Heart right ventricle (tissue), 16 donors: ENCODE data around the gene TBX1. TPM values are rescaled to one million over a fixed set of nuclear protein-coding genes. Genes with fewer than 3 reads are reported as not detected.

Experiments used
- ATAC-seq, 8 donors: fragments of 200-7000 bp; cut with Tn5 transposase; one replicate each; pipeline ENCODE4 v1.9.1; 2020; ENCODE audit warnings: mild to moderate bottlenecking in 8 of 8, moderate library complexity in 8 of 8, moderate number of reproducible peaks in 1 of 8
- DNase-seq, 2 donors: peaks; one replicate each; pipeline ENCODE4 v3.0.0-alpha.2; 2020
- H3K27ac ChIP-seq, 10 donors: fragments of 200-600 bp; sonication (generic) in 2 of 10; one replicate each; pipeline versions ENCODE4 v1.5.0 to v1.8.0; 2020 to 2022; ENCODE audit warnings: mild to moderate bottlenecking in 3 of 10
- H3K27me3 ChIP-seq, 7 donors: fragments of 200-600 bp; one replicate each; pipeline ENCODE4 v1.8.0; 2021 to 2022; ENCODE audit warnings: mild to moderate bottlenecking in 2 of 7
- H3K36me3 ChIP-seq, 9 donors: fragments of 200-600 bp; sonication (generic) in 1 of 9; one replicate each; pipeline versions ENCODE4 v1.5.0 to v1.8.0; 2020 to 2022; ENCODE audit warnings: mild to moderate bottlenecking in 2 of 9
- H3K4me1 ChIP-seq, 9 donors: fragments of 200-600 bp; sonication (generic) in 1 of 9; one replicate each; pipeline versions ENCODE4 v1.5.0 to v1.8.0; 2020 to 2022; ENCODE audit warnings: mild to moderate bottlenecking in 4 of 9
- H3K4me3 ChIP-seq, 10 donors: fragments of 200-600 bp; sonication (generic) in 2 of 10; one replicate each; pipeline versions ENCODE4 v1.5.0 to v1.8.0; 2020 to 2022; ENCODE audit warnings: mild to moderate bottlenecking in 7 of 10, moderate library complexity in 2 of 10
- H3K9me3 ChIP-seq, 11 donors: fragments of 200-600 bp in 10 of 11; sonication (generic) in 2 of 11; one replicate each; pipeline versions ENCODE4 v1.5.0 to v1.8.0; 2013 to 2022; ENCODE audit warnings: mild to moderate bottlenecking in 2 of 11, control low read depth in 1 of 11, moderate library complexity in 1 of 11
- CTCF ChIP-seq, 9 donors: fragments of 200-600 bp; sonication (generic) in 2 of 9; IDR thresholded peaks; one replicate each; pipeline versions ENCODE4 v1.5.0 to v1.8.0; 2021 to 2022; ENCODE audit warnings: antibody characterized with exemption in 9 of 9, mild to moderate bottlenecking in 5 of 9, moderate library complexity in 1 of 9
- WGBS, 2 donors: extraction: QIAGEN DNeasy Blood & Tissue Kit; methylation state at CpG; one replicate each; pipeline ENCODE4 v1.1.7; 2013; ENCODE audit warnings: inconsistent platforms in 1 of 2; 5-methylcytosine and 5-hydroxymethylcytosine counted together
- intact Hi-C, 10 donors: fragments of 100-400 bp; cut with DNase I; formaldehyde crosslinking; loops; one replicate each; pipeline versions ENCODE4 v1.11.1 to v1.14.2; 2022
- polyA plus RNA-seq, 2 donors: library from polyadenylated mRNA; stranded (reverse); fragments of 200-250 nt; gene quantifications; one replicate each; pipeline ENCODE4 v1.2.3, GENCODE V29; 2013
- total RNA-seq, 10 donors: library from RNA; stranded (reverse); fragmentation: NEBNext Ultra II Directional in 3 of 10; extraction: Animal tissue kit (Norgen Biotek cat#: 25700) in 3 of 10; gene quantifications; one replicate each; pipeline versions ENCODE4 v1.2.1 to v1.2.4, GENCODE V29; 2021 to 2023
- donor health status: Arrhythmogenic right ventricular cardiomyopathy.
- donor health status: ischemic (EF 13 %, LVEDD 7.1; RV severe dilation, severe dysfunction).
- donor health status: healthy with polysubstance abuse.
- donor health status: DM: no; HTN: yes; CAD: no.
- donor health status: DM: no; HTN: no; CAD: no.
- donor health status: ischemic (EF 25% LVEDD 6.9; RV normal size, moderate dysfunction).
- donor health status: ischemic (EF 25% LVEDD 5.7; RV mildly dilated, moderate dysfunction).
- donor health status: healthy.
- donor health status: DM: yes; HTN: yes; CAD: no.
- donor health status: Ischemic cardiomyopathy.
- donor health status: ischemic (EF 35%, LVEDD 5.7; RV mildly dilated, moderate dysfunction).
- donor health status: nonischemic (EF 11% LVEDD 7.7; RV severe dilation, severe dysfunction).
- donor health status: DM: yes; HTN: yes; CAD: no.
- donor health status: PGD.
- donor health status: ischemic (EF 29% LVEDD 5.4; RV normal size, mild dysfunction).
- donor health status: nonischemic (EF 23%, LVEDD 6.1; RV moderate dilation, normal function).

The TBX1 gene
- total and polyA plus RNA-seq, 12 donors, result 0.53 to 1.8 (median 0.98) TPM

DNA sequence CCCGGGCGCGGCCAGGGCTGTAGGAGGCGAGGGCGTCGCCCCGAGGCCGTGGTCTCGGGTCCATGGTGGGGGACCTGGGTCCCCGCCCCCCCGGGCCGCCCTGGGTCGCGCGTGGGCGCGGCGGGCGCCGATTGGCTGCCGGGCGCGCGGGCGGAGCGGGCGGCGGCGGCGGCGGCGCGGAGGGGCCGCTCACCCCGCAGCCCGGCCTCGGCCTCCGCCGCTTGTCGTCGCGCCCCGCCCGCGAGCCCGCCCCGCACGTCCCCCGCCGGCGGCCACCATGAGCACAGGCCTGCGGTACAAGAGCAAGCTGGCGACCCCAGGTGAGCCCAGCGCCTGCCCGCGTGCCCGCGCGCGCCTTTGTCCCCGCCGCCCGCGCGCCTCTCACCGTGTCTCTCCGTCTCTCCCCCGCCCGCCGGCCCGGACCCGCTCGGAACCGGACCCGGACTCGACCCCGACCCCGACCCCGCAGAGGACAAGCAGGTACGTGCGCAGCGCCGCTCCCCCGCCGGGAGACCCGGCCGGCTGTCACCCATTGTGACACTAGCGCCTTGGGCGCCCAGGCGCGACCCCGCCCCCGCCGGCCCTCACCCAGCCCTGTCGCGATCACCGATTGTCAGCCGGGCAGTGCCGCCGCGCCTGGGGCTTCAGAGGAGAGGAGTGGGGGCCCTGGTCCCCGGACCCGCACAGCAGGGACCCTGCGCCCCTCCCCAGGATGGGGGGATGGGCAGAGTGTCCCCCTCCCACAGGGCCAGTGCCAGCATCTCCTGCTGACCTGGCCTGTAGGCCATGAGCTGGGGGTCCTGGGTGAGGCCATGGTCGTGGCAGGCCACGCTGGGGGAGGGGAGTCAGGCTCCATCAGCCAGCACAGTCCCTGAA, 46.0 kb upstream of the TBX1 start, which contains the start of gene SEPTIN5:
Gene SEPTIN5 (plus strand): TSS at position 192 of the 876 bp plus-strand sequence. CDS start 86 bp downstream, at position 278.
- intact Hi-C loops, result loop anchor here in 2 of 10 donors (5.0 kb wide), 1 partner anchor 32 kb away; no protein-coding TSS in a partner anchor
- H3K27ac ChIP-seq, result peak within 1 kb of the TSS in 7 of 10 donors; percentile 34 to 62 (median 41)

GRCh38 chr22:19715188-19715930, 45.2 kb upstream of the TBX1 start:
- Histone ChIP-seq H3K27ac (peak overlapping the region in 3 of 10 donors; percentile 34 to 62 (median 48)), H3K36me3 (peaks cover 0 to 9% (median 0%) of the 10 kb centered on the region in 9 donors), H3K4me3 (peak overlapping the region; percentile 11 to 71 (median 61)), H3K27me3 (peaks cover 0 to 53% (median 11%) of the 10 kb centered on the region in 7 donors), H3K9me3 (no peaks in the 10 kb centered on the region), H3K4me1 (peaks cover 15 to 61% (median 40%) of the 10 kb centered on the region in 9 donors)
- no peak for DNase-seq
- TF ChIP-seq CTCF (IDR thresholded peaks at IDR 0.05), result no peak
- ATAC-seq, result no peak
- intact Hi-C loops, result loop anchor here in 2 of 10 donors (5.0 kb wide), 1 partner anchor 33 kb away; no protein-coding TSS in a partner anchor
- WGBS, 2 donors, result 88 to 96% methylated on average over 4 of the region's 4 CpGs

More for the DNA sequence above, 46.0 kb upstream of the TBX1 start, which contains the start of gene SEPTIN5:
- Histone ChIP-seq H3K4me3 (peak within 1 kb of the TSS; percentile 11 to 71 (median 61)), H3K9me3 (no peaks in the 10 kb centered on the region), H3K27me3 (peaks cover 0 to 45% (median 11%) of the 10 kb centered on the region in 7 donors), H3K4me1 (peaks cover 13 to 53% (median 34%) of the 10 kb centered on the region in 9 donors), H3K36me3 (peaks cover 0 to 1% (median 0%) of the 10 kb centered on the region in 9 donors)
- WGBS, 2 donors, result 2% methylated on average over 75 to 106 of the region's 106 CpGs
- ATAC-seq (peak in 1 of 8 donors; percentile 0), DNase-seq (no peak)
- no peak for TF ChIP-seq CTCF (IDR thresholded peaks at IDR 0.05)

DNA sequence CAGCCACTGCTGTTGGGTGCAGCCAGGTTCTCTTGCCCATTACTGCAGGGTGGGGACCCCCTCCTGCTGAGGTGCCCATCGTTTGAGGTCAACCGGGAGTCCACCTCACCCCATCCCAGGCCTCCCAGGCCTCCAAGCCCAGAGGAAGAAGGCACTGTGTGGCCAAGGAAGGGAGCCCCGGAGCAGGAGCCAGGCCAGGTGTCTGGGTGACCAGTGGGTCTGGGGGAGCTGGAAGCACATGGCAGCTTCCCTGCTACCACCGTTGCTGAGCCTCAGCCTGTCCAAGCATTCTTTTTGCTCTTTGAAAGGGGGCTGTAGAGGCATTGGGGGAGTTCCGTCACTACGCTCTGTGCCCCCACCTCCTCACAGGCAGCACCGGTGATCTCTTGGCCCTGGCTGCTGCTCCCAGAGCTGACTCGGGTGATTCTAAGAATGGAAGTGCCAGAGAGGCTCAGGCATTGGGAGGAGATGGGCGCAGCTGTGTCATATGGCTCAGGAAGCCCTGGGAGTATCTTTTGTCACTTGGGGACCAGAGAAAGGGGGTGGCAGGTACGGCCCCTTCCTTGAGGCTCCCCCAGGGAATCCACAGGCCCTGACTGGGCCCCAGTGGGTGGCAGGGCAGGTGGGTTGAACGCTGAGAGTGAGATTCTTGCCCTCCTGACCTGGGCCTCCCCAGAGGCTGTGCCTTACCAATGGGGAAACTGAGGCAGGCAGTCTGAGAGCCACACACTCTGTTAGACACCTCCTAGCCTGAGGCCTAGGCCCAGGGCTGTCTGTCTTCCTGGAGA, 44.3 kb upstream of the TBX1 start:
- intact Hi-C loops, result loop anchor here in 4 of 10 donors (1.0 to 5.0 kb wide), 3 partner anchors 34 to 37 kb away; no protein-coding TSS in a partner anchor
- Histone ChIP-seq H3K36me3 (peaks cover 0 to 18% (median 0%) of the 10 kb centered on the region in 9 donors), H3K27me3 (peaks cover 0 to 60% (median 13%) of the 10 kb centered on the region in 7 donors), H3K9me3 (no peaks in the 10 kb centered on the region), H3K4me3 (peak overlapping the region in 1 of 10 donors; percentile 67), H3K4me1 (peaks cover 16 to 70% (median 41%) of the 10 kb centered on the region in 9 donors), H3K27ac (no peak overlapping the region)
- ATAC-seq (no peak), DNase-seq (no peak)
- TF ChIP-seq CTCF (IDR thresholded peaks at IDR 0.05), result no peak
- 78 to 80% methylated on average over 11 of the region's 11 CpGs for WGBS, 2 donors
